Body of pancreas (tissue), 4 donors: ENCODE results near the gene MBP. TPM values are rescaled to one million over a fixed set of nuclear protein-coding genes. Genes with fewer than 3 reads are reported as not detected.

Experiments used
- ATAC-seq: fragments of 150-250 bp; one replicate; pipeline ENCODE4 v1.9.1; 2016
- DNase-seq, 4 donors: peaks; one replicate each; pipeline ENCODE4 v3.0.0-alpha.2; 2019
- H3K27ac ChIP-seq, 4 donors: fragments of 200-600 bp; sonication (generic); 1 replicate in 3 of 4; 2 replicates in 1 of 4; pipeline versions ENCODE4 v1.5.1 to v1.6.1; 2016 to 2019; ENCODE audit warnings: mild to moderate bottlenecking in 1 of 4, mixed read lengths in 1 of 4, moderate library complexity in 1 of 4
- H3K27me3 ChIP-seq, 2 donors: fragments of 200-600 bp; sonication (generic); one replicate each; pipeline ENCODE4 v1.6.0; 2016; ENCODE audit warnings: mild to moderate bottlenecking in 1 of 2
- H3K36me3 ChIP-seq, 2 donors: fragments of 200-600 bp; sonication (generic); replicated peaks in 1 of 2; 2 replicates each; pipeline ENCODE4 v1.5.1; 2016; ENCODE audit warnings: low read depth in 2 of 2; ENCODE audit not compliant: insufficient read depth in 1 of 2
- H3K4me1 ChIP-seq: fragments of 200-600 bp; sonication (generic); one replicate; pipeline ENCODE4 v1.6.0; 2016
- H3K4me3 ChIP-seq, 2 donors: fragments of 200-600 bp; sonication (generic); 1 replicate in 1 of 2; 2 replicates in 1 of 2; pipeline ENCODE4 v1.5.1; 2016 to 2019
- H3K9me3 ChIP-seq, 3 donors: fragments of 200-600 bp; sonication (generic); 1 replicate in 2 of 3; 2 replicates in 1 of 3; pipeline ENCODE4 v1.5.1; 2016
- POLR2A ChIP-seq, 3 donors: fragments of 450-650 bp; IDR thresholded peaks; one replicate each; pipeline ENCODE4 v1.6.1; 2016; ENCODE audit warnings: antibody characterized with exemption in 3 of 3, mild to moderate bottlenecking in 2 of 3
- WGBS, 2 donors: methylation state at CpG; one replicate each; pipeline ENCODE4 v1.1.5; 2017; 5-methylcytosine and 5-hydroxymethylcytosine counted together
- intact Hi-C: fragments of 100-400 bp; cut with DNase I; formaldehyde crosslinking; loops from one replicate; pipeline ENCODE4 v1.15.1; 2023
- total RNA-seq, 2 donors: library from RNA; depleted of rRNA; stranded (reverse); fragments of >200 nt; gene quantifications; one replicate each; pipeline ENCODE4 v1.1.0, GENCODE V29; 2016
- TF ChIP-seq, protein P1 (sequence below), 7 experiments: fragments of 450-650 bp in 4 of 7; fragments of 200-600 bp in 3 of 7; sonication (generic) in 3 of 7; IDR thresholded peaks; one replicate each; pipeline ENCODE4 v1.5.1; 2016 to 2019; ENCODE audit warnings: antibody characterized with exemption in 7 of 7

The MBP gene
- total RNA-seq, 2 donors from 2014 or later, result 17.4 to 24.4 TPM

DNA sequence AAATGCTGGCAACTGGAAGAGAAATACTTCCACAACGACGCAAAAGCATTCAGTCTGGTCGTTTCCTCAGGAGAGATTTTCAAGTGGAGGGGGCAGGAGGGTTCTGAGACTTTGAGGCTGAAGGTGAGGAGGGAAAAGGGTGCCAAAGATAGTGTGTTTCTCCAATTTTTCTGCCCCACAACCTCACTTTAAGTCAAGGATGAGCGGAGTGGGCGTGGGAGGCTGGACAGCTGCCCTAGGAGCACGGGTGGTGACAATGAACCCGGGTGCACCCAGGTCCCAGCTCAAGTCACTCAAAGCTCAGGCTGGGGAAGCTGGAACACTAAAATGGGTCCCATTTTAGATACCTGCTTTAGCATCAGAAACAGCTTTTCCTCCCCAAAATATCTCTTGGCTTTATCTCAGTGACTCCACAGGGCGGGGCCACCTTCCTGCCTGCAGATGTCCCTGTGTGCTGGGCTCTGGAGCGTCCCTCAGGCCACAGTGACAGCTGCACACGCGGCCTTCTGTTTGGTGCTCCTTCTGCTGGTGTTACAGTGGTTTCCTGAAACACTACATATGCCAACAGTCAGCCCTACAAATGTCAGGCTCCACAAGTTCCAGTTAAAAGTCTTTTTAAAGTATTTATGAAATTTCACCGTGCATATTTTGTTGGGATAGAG is 1.4 kb upstream of the MBP start:
- intact Hi-C loops, result loop anchor here (10.0 kb wide), 1 partner anchor 59 kb away; no protein-coding TSS in a partner anchor
- WGBS, 2 donors, result 55 to 63% methylated on average over 12 of the region's 12 CpGs
- peak overlapping the region in 3 of 4 donors; percentile 97 to 100 (median 99) for H3K27ac ChIP-seq
- no peak overlapping the region for H3K4me3 ChIP-seq
- ATAC-seq (no peak), DNase-seq (peak in 2 of 4 donors; percentile 35 to 56)
- H3K36me3 ChIP-seq, result no peaks in the 10 kb centered on the region
- H3K9me3 ChIP-seq, result no peaks in the 10 kb centered on the region
- TF ChIP-seq, protein P1, sequence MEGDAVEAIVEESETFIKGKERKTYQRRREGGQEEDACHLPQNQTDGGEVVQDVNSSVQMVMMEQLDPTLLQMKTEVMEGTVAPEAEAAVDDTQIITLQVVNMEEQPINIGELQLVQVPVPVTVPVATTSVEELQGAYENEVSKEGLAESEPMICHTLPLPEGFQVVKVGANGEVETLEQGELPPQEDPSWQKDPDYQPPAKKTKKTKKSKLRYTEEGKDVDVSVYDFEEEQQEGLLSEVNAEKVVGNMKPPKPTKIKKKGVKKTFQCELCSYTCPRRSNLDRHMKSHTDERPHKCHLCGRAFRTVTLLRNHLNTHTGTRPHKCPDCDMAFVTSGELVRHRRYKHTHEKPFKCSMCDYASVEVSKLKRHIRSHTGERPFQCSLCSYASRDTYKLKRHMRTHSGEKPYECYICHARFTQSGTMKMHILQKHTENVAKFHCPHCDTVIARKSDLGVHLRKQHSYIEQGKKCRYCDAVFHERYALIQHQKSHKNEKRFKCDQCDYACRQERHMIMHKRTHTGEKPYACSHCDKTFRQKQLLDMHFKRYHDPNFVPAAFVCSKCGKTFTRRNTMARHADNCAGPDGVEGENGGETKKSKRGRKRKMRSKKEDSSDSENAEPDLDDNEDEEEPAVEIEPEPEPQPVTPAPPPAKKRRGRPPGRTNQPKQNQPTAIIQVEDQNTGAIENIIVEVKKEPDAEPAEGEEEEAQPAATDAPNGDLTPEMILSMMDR (IDR thresholded peaks at IDR 0.05), result no peak
- TF ChIP-seq POLR2A (IDR thresholded peaks at IDR 0.05), result no peak
- H3K4me1 ChIP-seq, result peaks cover 43% of the 10 kb centered on the region
- no peaks in the 10 kb centered on the region for H3K27me3 ChIP-seq

DNA sequence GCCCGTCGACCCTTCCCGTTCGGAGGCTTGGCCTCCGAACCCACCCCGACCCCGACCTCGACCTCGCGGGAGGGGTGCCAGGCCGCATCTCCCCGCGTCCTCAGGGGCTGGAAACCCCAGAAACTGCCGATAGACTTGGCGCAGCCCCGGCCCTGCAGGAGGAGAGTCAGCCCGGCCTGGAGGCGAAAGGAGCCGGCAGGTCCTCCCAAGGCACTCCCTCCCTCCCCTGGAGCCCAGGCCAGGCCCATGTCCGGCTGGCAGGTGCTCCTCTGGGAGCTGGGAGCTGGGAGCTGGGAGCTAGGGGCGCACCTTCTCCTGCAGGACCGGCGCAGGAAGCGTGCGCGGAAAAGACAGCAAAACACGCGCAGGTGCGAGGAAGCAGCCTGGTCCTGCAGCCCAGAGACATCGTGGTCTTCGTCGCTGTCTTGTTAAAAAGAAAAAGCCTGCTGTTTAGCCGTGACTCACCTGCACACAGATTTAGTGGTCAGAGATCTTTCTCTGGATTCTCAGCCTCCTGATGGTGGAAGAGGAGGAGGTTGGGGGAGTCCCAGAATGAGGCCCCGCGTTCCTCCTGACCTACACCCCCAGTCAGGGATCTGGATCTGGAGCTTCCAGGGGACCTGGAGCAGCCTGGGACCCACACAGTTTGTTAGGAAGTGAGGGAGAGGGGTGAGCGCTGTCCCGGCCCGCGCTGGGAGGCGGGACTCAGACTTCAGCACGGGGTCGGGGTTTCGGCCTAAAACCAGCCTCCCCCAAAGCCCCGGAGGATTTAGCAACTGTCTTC is 660 bp upstream of the MBP start:
- Histone ChIP-seq H3K4me1 (peaks cover 44% of the 10 kb centered on the region), H3K27ac (peak overlapping the region; percentile 93 to 100 (median 98)), H3K27me3 (no peaks in the 10 kb centered on the region), H3K4me3 (peak overlapping the region; percentile 82 to 91), H3K36me3 (no peaks in the 10 kb centered on the region), H3K9me3 (no peaks in the 10 kb centered on the region)
- 17 to 37% methylated on average over 25 to 44 of the region's 44 CpGs for WGBS, 2 donors
- intact Hi-C loops, result loop anchor here (10.0 kb wide), 1 partner anchor 58 kb away; no protein-coding TSS in a partner anchor
- ATAC-seq, result peak; percentile 65
- peak; percentile 66 to 79 (median 76) for DNase-seq
- TF ChIP-seq, protein P1 (IDR thresholded peaks at IDR 0.05), result peak in 3 of 7 experiments; percentile 2 to 23 (median 15)
- TF ChIP-seq POLR2A (IDR thresholded peaks at IDR 0.05), result peak in 1 of 3 donors; percentile 65

DNA sequence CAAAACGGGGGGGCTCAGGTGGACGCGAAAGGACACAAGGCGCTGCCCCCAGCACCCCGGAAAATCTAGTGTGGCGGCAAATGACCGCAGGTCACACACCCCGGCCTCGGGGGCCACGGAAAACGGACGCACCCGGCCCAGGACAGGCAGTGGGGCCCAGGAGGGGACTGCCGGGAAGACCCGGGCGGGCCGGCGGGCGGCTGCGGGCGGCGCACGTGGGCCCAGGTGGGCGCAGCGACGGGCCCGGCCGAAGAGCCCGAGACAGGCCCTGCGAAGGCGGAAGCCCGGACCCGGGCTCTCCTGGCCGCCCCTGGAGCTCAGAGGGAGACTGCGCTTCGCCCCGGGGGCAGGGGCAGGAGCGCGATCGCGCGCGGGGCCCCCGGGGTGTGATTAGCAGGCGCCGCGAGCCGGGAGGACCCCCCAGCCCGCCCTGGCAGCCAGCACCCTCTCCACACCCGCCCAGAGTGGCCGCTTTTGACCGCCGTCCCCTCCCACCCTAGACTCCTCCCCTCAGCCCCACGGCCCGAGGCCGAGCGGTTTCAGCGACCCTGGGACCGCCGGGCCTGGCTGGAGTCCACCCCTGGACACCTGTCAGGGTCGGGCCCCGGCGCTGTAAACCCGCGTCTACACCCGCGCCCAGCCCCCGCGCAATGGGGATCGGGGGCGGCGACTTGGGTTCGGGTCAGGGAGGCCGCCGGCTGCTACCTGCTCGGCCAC is 773 bp downstream of the MBP start:
- Histone ChIP-seq H3K36me3 (no peaks in the 10 kb centered on the region), H3K9me3 (no peaks in the 10 kb centered on the region), H3K4me3 (peak overlapping the region; percentile 82 to 91), H3K4me1 (peaks cover 49% of the 10 kb centered on the region), H3K27ac (peak overlapping the region; percentile 93 to 100 (median 98)), H3K27me3 (no peaks in the 10 kb centered on the region)
- DNase-seq, result peak; percentile 63 to 73 (median 71)
- peak; percentile 11 to 56 (median 35) for TF ChIP-seq POLR2A (IDR thresholded peaks at IDR 0.05)
- TF ChIP-seq, protein P1 (IDR thresholded peaks at IDR 0.05), result no peak
- peak; percentile 57 for ATAC-seq
- 0% methylated on average over 8 to 46 of the region's 76 CpGs for WGBS, 2 donors
- intact Hi-C loops, result loop anchor here (10.0 kb wide), 1 partner anchor 57 kb away; no protein-coding TSS in a partner anchor

DNA sequence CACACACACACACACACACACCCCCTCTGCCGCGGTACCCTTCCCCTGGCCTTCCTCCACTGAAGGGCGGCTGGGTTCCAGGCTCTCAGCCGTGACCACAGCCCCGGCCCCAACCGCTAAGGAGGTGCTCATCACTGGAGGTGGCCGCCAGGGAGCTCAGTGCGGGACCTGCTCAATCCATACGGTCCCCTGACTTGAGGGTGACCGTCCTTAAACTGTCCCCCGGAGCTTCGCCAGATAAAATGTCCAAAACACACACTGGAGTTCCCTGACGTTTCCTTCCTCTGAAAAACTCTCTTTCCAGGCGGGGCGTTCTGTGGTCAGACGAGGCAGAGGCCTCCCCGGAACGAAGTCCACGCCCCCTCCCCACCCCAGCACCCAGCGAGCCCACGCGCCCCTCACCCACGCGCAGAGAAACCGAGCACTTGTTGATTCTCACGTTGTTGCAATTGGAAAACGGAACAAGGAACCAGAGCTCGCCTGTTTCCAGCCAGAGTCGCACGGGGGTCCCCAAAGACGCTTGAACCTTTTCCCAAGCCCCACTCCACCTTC is 1.4 kb downstream of the MBP start:
- Histone ChIP-seq H3K4me3 (peak overlapping the region; percentile 82 to 91), H3K36me3 (no peaks in the 10 kb centered on the region), H3K27me3 (no peaks in the 10 kb centered on the region), H3K27ac (peak overlapping the region; percentile 93 to 100 (median 98)), H3K4me1 (peaks cover 49% of the 10 kb centered on the region), H3K9me3 (no peaks in the 10 kb centered on the region)
- 1 to 4% methylated on average over 17 to 31 of the region's 31 CpGs for WGBS, 2 donors
- TF ChIP-seq, protein P1 (IDR thresholded peaks at IDR 0.05), result no peak
- peak in 1 of 3 donors; percentile 15 for TF ChIP-seq POLR2A (IDR thresholded peaks at IDR 0.05)
- intact Hi-C loops, result loop anchor here (10.0 kb wide), 1 partner anchor 56 kb away; no protein-coding TSS in a partner anchor
- DNase-seq (peak in 3 of 4 donors; percentile 29 to 75 (median 46)), ATAC-seq (no peak)
